Measurements from ENCODE around the gene BLACAT1. TPM values are rescaled to one million over a fixed set of nuclear protein-coding genes. Genes with fewer than 3 reads are reported as not detected.

The BLACAT1 gene
- total RNA-seq, 1 experiment from 2014 or later, result 9.8 TPM

DNA sequence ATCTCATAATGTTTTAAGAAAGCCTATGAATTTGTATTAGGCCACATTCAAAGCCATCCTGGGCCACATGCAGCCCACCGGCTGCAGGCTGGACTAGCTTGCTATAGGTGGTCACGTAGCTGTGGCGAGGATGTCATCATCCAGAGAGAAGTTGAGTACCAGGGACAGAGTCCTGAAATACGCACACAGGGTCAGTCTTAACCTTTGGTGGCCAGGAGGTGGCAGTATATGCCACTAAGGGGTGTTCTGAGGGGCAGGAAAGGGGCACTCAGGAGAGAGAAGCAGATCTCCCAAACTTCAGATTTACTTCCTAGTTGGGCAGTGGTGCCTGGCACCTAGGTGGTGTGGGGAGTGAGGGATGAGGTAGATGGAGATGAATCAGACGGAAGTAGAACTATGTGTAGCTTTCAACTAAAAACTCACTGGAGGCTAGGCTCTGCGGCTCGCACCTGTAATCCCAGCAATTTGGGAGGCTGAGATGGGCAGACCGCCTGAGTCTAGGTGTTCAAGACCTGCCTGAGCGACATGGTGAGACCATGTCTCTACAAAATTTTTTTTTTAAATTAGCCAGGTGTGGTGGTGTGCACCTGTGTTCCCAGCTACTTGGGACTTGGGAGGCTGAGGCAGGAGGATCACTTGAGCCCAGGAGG, 32.4 kb upstream of the BLACAT1 start (continued):
- peak; percentile 62 for TF ChIP-seq CTCF (IDR thresholded peaks at IDR 0.05)
- peak; percentile 23; the same call in 1 of the 2 replicates for TF ChIP-seq ZNF232 (CRISPR knock-in tag; IDR thresholded peaks at IDR 0.05)

DNA sequence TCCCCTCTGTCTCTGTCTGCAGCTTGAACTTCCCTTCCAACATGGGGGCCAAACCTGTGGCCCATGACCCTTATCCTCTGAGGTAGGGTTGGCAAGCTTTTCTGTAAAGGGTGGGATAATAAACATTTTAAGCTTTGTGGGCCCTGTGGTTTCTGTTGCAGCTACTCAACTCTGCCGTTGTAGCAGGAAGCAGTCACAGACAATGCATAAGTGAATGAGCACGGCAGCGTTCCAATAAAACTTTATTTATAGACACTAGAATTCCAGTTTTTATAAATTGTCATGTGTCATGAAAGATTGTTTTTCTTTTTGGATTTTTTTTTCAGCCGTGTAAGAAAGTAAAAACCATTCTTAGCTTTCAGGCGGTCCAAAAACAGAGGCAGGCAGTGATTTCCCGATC, 30.4 kb upstream of the BLACAT1 start:
- ChIA-PET POLR2A (interaction anchor here (1.2 to 2.2 kb wide), 3 partner anchors 38 to 45 kb away, joined by 5 to 8 read pairs (median 8); no protein-coding TSS in a partner anchor), CTCF (interaction anchor here (0.8 to 24.0 kb wide), 25 partner anchors 11 to 173 kb away, joined by 3 to 613 read pairs (median 13); partner anchors contain the start of genes BLACAT1, CDK18 and KLHDC8A)
- Mint-ChIP-seq H3K9me3 (no peaks in the 10 kb centered on the region), H3K27me3 (ENCODE audit: low read depth) (peaks cover 25% of the 10 kb centered on the region), H3K27ac (no peak overlapping the region), H3K4me3 (no peak overlapping the region), H3K4me1 (peaks cover 28% of the 10 kb centered on the region), H3K36me3 (no peaks in the 10 kb centered on the region)
- ATAC-seq (no peak), DNase-seq (ENCODE audit: low spot score) (no peak)
- TF ChIP-seq, protein P1, sequence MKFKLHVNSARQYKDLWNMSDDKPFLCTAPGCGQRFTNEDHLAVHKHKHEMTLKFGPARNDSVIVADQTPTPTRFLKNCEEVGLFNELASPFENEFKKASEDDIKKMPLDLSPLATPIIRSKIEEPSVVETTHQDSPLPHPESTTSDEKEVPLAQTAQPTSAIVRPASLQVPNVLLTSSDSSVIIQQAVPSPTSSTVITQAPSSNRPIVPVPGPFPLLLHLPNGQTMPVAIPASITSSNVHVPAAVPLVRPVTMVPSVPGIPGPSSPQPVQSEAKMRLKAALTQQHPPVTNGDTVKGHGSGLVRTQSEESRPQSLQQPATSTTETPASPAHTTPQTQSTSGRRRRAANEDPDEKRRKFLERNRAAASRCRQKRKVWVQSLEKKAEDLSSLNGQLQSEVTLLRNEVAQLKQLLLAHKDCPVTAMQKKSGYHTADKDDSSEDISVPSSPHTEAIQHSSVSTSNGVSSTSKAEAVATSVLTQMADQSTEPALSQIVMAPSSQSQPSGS (CRISPR knock-in tag; IDR thresholded peaks at IDR 0.05; ENCODE audit: borderline replicate concordance, low read depth), result no peak
- TF ChIP-seq, protein P2, sequence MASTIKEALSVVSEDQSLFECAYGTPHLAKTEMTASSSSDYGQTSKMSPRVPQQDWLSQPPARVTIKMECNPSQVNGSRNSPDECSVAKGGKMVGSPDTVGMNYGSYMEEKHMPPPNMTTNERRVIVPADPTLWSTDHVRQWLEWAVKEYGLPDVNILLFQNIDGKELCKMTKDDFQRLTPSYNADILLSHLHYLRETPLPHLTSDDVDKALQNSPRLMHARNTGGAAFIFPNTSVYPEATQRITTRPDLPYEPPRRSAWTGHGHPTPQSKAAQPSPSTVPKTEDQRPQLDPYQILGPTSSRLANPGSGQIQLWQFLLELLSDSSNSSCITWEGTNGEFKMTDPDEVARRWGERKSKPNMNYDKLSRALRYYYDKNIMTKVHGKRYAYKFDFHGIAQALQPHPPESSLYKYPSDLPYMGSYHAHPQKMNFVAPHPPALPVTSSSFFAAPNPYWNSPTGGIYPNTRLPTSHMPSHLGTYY (CRISPR knock-in tag; IDR thresholded peaks at IDR 0.05), result no peak
- no peak for TF ChIP-seq ELF4 (CRISPR knock-in tag; IDR thresholded peaks at IDR 0.05; ENCODE audit: low read depth)
- TF ChIP-seq ZNF396 (CRISPR knock-in tag; IDR thresholded peaks at IDR 0.05; ENCODE audit: borderline replicate concordance), result no peak
- no peak for TF ChIP-seq ZNF671 (CRISPR knock-in tag; IDR thresholded peaks at IDR 0.05)
- TF ChIP-seq ATF1 (CRISPR knock-in tag; IDR thresholded peaks at IDR 0.05), result no peak
- TF ChIP-seq CTCF (IDR thresholded peaks at IDR 0.05), result no peak
- TF ChIP-seq E2F5 (CRISPR knock-in tag; IDR thresholded peaks at IDR 0.05), result no peak
- no peak for TF ChIP-seq ATF6 (CRISPR knock-in tag; IDR thresholded peaks at IDR 0.05)
- no peak for TF ChIP-seq ZMAT4 (CRISPR knock-in tag; IDR thresholded peaks at IDR 0.05)
- no peak for TF ChIP-seq ZNF232 (CRISPR knock-in tag; IDR thresholded peaks at IDR 0.05)
- no peak for TF ChIP-seq ZBTB21 (CRISPR knock-in tag; IDR thresholded peaks at IDR 0.05; ENCODE audit: borderline replicate concordance)

Data from WTC11 (cell line).